Uterus (tissue), 4 donors: ENCODE data around the gene PAQR7. TPM values are rescaled to one million over a fixed set of nuclear protein-coding genes. Genes with fewer than 3 reads are reported as not detected.

ENCODE experiments used
- DNase-seq, 2 donors: peaks; one replicate each; pipeline ENCODE4 v3.0.0-alpha.2; 2019 to 2020
- H3K27ac ChIP-seq, 2 donors: fragments of 200-600 bp; sonication (generic); 1 replicate in 1 of 2; 2 replicates in 1 of 2; pipeline ENCODE4 v1.5.1; 2016 to 2018
- H3K27me3 ChIP-seq, 2 donors: fragments of 200-600 bp; sonication (generic); one replicate each; pipeline ENCODE4 v1.5.1; 2018 to 2019; ENCODE audit warnings: control low read depth in 1 of 2
- H3K36me3 ChIP-seq, 2 donors: fragments of 200-600 bp; sonication (generic); one replicate each; pipeline ENCODE4 v1.5.1; 2019; ENCODE audit warnings: control low read depth in 1 of 2
- H3K4me1 ChIP-seq, 2 donors: fragments of 200-600 bp; sonication (generic); one replicate each; pipeline ENCODE4 v1.5.1; 2018 to 2019; ENCODE audit warnings: control low read depth in 1 of 2
- H3K4me3 ChIP-seq, 2 donors: fragments of 200-600 bp; sonication (generic); 1 replicate in 1 of 2; 2 replicates in 1 of 2; pipeline ENCODE4 v1.5.1; 2018 to 2019; ENCODE audit warnings: mild to moderate bottlenecking in 1 of 2
- H3K9me3 ChIP-seq, 2 donors: fragments of 200-600 bp; sonication (generic); one replicate each; pipeline ENCODE4 v1.5.1; 2019; ENCODE audit warnings: control low read depth in 1 of 2
- CTCF ChIP-seq, 4 experiments: fragments of 200-600 bp in 2 of 4; fragments of 450-650 bp in 2 of 4; sonication (generic) in 2 of 4; IDR thresholded peaks; one replicate each; pipeline ENCODE4 v1.5.1; 2016 to 2019; ENCODE audit warnings: antibody characterized with exemption in 4 of 4, mild to moderate bottlenecking in 2 of 4, moderate library complexity in 1 of 4
- POLR2A ChIP-seq, 2 donors: fragments of 450-650 bp; IDR thresholded peaks; one replicate each; pipeline ENCODE4 v1.6.1; 2016; ENCODE audit warnings: antibody characterized with exemption in 2 of 2, mild to moderate bottlenecking in 1 of 2, moderate library complexity in 1 of 2
- intact Hi-C: fragments of 100-400 bp; cut with DNase I; formaldehyde crosslinking; loops from one replicate; pipeline ENCODE4 v1.15.1; 2023; ENCODE audit warnings: low total_unique reads
- total RNA-seq, 4 donors: library from RNA; depleted of rRNA in 3 of 4; stranded (reverse); fragments of >200 nt in 3 of 4; gene quantifications; one replicate each; pipeline versions ENCODE4 v1.1.0 to v1.2.4, GENCODE V29; 2014 to 2023
- donor health status: DM: yes; HTN: yes; CAD: no.

PAQR7 gene
- total RNA-seq, 4 donors from 2014 or later = 4.7 to 20.1 (median 9.9) TPM

DNA sequence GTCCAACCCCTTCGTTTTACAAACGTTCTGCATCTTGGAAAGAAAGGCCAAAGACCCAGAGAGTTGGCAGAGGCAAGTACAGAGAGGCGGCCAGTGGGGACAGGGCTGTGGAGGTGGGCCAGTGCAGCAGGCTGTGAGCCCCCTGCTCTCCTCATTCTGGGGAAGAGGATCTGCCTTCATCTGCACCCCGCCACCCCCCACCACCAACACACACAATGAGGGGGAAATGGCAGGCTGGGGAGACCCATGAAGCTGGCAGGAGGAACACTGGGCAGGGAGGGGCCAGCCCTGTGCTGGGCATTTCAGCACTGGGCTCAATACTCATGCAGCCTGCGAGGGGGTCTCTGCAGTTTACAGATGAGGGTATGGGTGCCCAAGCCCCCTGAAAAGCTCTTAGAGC is 16.1 kb upstream of the PAQR7 start:
- peaks cover 0 to 5% of the 10 kb centered on the region in 2 donors for H3K4me1 ChIP-seq

GRCh38 chr1:25890239-25891034 is 14.9 kb upstream of the PAQR7 start:
- no peak for TF ChIP-seq POLR2A (IDR thresholded peaks at IDR 0.05)
- TF ChIP-seq CTCF (IDR thresholded peaks at IDR 0.05) = no peak
- H3K4me1 ChIP-seq = peaks cover 0 to 5% of the 10 kb centered on the region in 2 donors
- H3K27me3 ChIP-seq = no peaks in the 10 kb centered on the region
- DNase-seq = no peak
- H3K27ac ChIP-seq = peak overlapping the region; percentile 34 to 87
- no peaks in the 10 kb centered on the region for H3K36me3 ChIP-seq
- no peak overlapping the region for H3K4me3 ChIP-seq
- intact Hi-C loops = no loop called here
- no peaks in the 10 kb centered on the region for H3K9me3 ChIP-seq

More for the DNA sequence above, 16.1 kb upstream of the PAQR7 start:
- no peak for TF ChIP-seq CTCF (IDR thresholded peaks at IDR 0.05)
- H3K36me3 ChIP-seq = no peaks in the 10 kb centered on the region
- no peak for DNase-seq
- H3K27ac ChIP-seq = peak overlapping the region; percentile 87 to 91
- no peaks in the 10 kb centered on the region for H3K9me3 ChIP-seq
- no peaks in the 10 kb centered on the region for H3K27me3 ChIP-seq
- no peak overlapping the region for H3K4me3 ChIP-seq
- intact Hi-C loops = no loop called here

DNA sequence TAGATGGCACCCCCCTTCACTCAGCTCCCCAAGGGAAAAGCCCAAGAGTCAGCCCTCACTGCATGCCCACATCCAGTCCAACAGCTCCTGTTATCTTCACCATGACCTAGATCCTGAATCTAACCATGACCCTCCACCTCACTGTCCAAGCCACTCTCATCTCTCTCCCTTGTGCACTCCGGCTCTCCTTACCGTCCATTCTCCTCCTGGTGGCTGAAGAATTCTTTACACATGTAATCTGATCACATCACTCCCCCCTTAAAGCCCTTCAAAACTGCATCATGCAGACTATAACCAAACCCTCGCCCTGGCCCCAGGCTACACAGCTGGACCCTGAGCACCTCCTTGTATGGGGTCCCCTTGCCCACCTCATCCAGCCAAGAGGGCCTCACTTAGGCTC is 14.0 kb upstream of the PAQR7 start:
- intact Hi-C loops = no loop called here
- peak overlapping the region; percentile 34 to 87 for H3K27ac ChIP-seq
- H3K36me3 ChIP-seq = no peaks in the 10 kb centered on the region
- no peaks in the 10 kb centered on the region for H3K27me3 ChIP-seq
- peaks cover 0 to 5% of the 10 kb centered on the region in 2 donors for H3K4me1 ChIP-seq
- no peaks in the 10 kb centered on the region for H3K9me3 ChIP-seq
- TF ChIP-seq CTCF (IDR thresholded peaks at IDR 0.05) = no peak
- H3K4me3 ChIP-seq = no peak overlapping the region
- no peak for DNase-seq

DNA sequence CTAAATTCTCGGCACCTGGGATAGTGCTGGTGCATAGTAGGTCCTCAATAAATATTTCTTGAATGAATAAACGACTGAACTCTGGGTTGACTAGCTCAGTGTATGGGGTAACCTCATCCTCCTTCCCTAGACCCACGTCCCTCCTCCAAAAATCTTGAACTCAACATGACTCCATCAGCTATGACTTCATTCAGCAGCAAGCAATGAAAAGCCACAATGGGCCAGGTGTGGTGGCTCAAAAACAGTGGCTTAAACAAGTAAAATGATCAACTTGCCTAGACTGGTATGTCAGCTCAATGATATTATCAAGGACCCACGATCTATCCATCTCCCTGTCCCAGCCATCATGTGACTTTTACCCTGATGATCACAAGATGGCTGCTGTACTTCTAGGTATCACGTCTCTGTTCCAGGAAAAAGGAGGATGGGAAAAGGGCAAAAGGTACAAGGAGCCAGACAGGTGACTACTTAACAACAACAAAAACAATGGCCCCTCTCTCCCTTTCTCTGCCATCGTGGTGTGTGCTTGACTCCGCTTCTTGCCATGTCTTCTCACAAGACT is 13.0 kb upstream of the PAQR7 start:
- Histone ChIP-seq H3K27ac (no peak overlapping the region), H3K4me1 (peaks cover 0 to 5% of the 10 kb centered on the region in 2 donors), H3K36me3 (no peaks in the 10 kb centered on the region), H3K9me3 (no peaks in the 10 kb centered on the region), H3K4me3 (no peak overlapping the region), H3K27me3 (no peaks in the 10 kb centered on the region)
- DNase-seq = no peak
- intact Hi-C loops = no loop called here
- TF ChIP-seq POLR2A (IDR thresholded peaks at IDR 0.05) = no peak

- H3K4me1 ChIP-seq = no peaks in the 10 kb centered on the region
- H3K36me3 ChIP-seq = no peaks in the 10 kb centered on the region
- no peaks in the 10 kb centered on the region for H3K9me3 ChIP-seq
- intact Hi-C loops = no loop called here
- H3K4me3 ChIP-seq = no peak overlapping the region
- no peaks in the 10 kb centered on the region for H3K27me3 ChIP-seq
- TF ChIP-seq POLR2A (IDR thresholded peaks at IDR 0.05) = no peak
- no peak for TF ChIP-seq CTCF (IDR thresholded peaks at IDR 0.05)
- no peak overlapping the region for H3K27ac ChIP-seq
- no peak for DNase-seq
These were observed 10.1 kb upstream of the PAQR7 start for GRCh38 chr1:25885602-25886001.
